ENCODE measurements around the gene NR6A1. TPM values are rescaled to one million over a fixed set of nuclear protein-coding genes. Genes with fewer than 3 reads are reported as not detected.

The NR6A1 gene
- polyA plus RNA-seq, 1 donor from 2014 or later = 4.3 TPM

DNA sequence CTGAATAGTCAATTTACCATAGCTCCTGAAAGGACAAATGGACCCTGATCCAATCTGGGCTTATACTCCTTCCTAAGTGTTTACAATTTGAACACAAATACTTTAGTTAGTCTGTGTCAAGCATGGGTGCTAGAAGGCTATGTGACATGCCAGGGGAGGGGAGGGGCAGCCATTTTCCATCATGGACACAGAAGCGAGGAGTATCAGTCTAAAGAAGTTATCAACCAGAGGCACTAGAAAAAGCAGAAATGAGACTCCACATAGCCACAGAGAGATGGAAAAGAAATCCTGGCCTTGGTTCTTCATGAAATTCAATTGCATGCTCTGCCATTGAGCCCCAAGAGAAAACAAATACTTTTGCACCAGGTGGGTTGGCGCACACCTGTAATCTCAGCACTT is 61.8 kb downstream of the NR6A1 start:
- Histone ChIP-seq H3K4me2 (ENCODE audit: low read length) (no peak overlapping the region), H4K20me1 (ENCODE audit: insufficient read depth) (no peaks in the 10 kb centered on the region), H3K9me3 (ENCODE audit: low read length) (no peaks in the 10 kb centered on the region), H2AFZ (ENCODE audit: low read depth, low read length) (no peak overlapping the region), H3K27ac (ENCODE audit: low read length) (no peak overlapping the region), H3K79me2 (replicated peaks; ENCODE audit: insufficient read depth, low read length) (no peaks in the 10 kb centered on the region), H3K9me2 (ENCODE audit: insufficient read depth, low read length) (no peaks in the 10 kb centered on the region), H3F3A (ENCODE audit: insufficient read depth, low read length, poor library complexity, severe bottlenecking) (no peaks in the 10 kb centered on the region), H3K4me3 (ENCODE audit: low read length) (no peak overlapping the region), H3K36me3 (ENCODE audit: insufficient read depth, low read length) (no peaks in the 10 kb centered on the region), H3K27me3 (ENCODE audit: insufficient read depth, low read depth, low read length) (no peaks in the 10 kb centered on the region), H3K9ac (ENCODE audit: low read length) (no peak overlapping the region)
- no peak for TF ChIP-seq SMC3 (conservative IDR thresholded peaks at IDR 0.05; ENCODE audit: poor library complexity)
- TF ChIP-seq EP300 (conservative IDR thresholded peaks at IDR 0.05; ENCODE audit: poor library complexity, severe bottlenecking) = no peak
- TF ChIP-seq EZH2 (IDR thresholded peaks at IDR 0.05; ENCODE audit: borderline replicate concordance, insufficient read depth, low read length, poor library complexity, severe bottlenecking) = no peak
- TF ChIP-seq RAD21 (conservative IDR thresholded peaks at IDR 0.05) = no peak
- TF ChIP-seq TAF1 (IDR thresholded peaks at IDR 0.05; ENCODE audit: low read depth) = no peak
- TF ChIP-seq POLR2AphosphoS5 (IDR thresholded peaks at IDR 0.05) = no peak
- TF ChIP-seq MXI1 (conservative IDR thresholded peaks at IDR 0.05; ENCODE audit: poor library complexity, severe bottlenecking) = no peak
- TF ChIP-seq, protein P1, sequence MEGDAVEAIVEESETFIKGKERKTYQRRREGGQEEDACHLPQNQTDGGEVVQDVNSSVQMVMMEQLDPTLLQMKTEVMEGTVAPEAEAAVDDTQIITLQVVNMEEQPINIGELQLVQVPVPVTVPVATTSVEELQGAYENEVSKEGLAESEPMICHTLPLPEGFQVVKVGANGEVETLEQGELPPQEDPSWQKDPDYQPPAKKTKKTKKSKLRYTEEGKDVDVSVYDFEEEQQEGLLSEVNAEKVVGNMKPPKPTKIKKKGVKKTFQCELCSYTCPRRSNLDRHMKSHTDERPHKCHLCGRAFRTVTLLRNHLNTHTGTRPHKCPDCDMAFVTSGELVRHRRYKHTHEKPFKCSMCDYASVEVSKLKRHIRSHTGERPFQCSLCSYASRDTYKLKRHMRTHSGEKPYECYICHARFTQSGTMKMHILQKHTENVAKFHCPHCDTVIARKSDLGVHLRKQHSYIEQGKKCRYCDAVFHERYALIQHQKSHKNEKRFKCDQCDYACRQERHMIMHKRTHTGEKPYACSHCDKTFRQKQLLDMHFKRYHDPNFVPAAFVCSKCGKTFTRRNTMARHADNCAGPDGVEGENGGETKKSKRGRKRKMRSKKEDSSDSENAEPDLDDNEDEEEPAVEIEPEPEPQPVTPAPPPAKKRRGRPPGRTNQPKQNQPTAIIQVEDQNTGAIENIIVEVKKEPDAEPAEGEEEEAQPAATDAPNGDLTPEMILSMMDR (IDR thresholded peaks at IDR 0.05; ENCODE audit: poor library complexity, severe bottlenecking) = no peak
- TF ChIP-seq, protein P2, sequence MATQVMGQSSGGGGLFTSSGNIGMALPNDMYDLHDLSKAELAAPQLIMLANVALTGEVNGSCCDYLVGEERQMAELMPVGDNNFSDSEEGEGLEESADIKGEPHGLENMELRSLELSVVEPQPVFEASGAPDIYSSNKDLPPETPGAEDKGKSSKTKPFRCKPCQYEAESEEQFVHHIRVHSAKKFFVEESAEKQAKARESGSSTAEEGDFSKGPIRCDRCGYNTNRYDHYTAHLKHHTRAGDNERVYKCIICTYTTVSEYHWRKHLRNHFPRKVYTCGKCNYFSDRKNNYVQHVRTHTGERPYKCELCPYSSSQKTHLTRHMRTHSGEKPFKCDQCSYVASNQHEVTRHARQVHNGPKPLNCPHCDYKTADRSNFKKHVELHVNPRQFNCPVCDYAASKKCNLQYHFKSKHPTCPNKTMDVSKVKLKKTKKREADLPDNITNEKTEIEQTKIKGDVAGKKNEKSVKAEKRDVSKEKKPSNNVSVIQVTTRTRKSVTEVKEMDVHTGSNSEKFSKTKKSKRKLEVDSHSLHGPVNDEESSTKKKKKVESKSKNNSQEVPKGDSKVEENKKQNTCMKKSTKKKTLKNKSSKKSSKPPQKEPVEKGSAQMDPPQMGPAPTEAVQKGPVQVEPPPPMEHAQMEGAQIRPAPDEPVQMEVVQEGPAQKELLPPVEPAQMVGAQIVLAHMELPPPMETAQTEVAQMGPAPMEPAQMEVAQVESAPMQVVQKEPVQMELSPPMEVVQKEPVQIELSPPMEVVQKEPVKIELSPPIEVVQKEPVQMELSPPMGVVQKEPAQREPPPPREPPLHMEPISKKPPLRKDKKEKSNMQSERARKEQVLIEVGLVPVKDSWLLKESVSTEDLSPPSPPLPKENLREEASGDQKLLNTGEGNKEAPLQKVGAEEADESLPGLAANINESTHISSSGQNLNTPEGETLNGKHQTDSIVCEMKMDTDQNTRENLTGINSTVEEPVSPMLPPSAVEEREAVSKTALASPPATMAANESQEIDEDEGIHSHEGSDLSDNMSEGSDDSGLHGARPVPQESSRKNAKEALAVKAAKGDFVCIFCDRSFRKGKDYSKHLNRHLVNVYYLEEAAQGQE (IDR thresholded peaks at IDR 0.05; ENCODE audit: borderline replicate concordance) = no peak

DNA sequence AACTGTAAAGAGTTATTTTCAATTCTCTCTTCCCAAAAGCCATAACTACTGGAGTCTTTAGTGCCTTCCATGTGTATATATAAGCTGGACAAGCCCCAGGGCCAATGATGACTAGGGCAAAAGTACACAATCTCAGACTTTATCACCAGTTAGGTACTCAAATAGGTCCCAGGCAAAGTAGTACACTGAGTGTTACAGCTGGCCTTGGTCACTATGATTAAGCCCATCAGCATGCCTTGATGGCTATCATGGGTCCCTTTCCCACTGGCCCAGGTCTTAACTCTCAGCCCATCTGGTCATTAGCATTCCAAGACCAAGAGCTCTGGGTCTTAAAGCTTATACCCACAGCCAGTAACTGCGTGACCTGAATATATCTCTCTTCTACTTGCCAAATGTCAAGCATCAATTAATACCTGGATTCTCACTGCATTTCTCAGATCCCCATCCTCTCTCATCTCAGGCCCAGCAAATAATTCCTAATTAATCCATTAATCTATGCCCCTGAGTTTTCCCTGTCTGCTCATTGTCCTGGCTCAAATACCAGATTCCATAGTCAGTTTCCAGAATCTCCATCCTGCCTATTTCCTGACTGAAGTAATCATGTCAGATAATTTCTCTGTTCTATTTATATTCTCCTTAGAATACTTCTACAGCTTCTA is 62.3 kb downstream of the NR6A1 start:
- no peaks in the 10 kb centered on the region for H3K27me3 ChIP-seq (ENCODE audit: insufficient read depth, low read depth, low read length)
- no peaks in the 10 kb centered on the region for H3K79me2 ChIP-seq (replicated peaks; ENCODE audit: insufficient read depth, low read length)
- H4K20me1 ChIP-seq (ENCODE audit: insufficient read depth) = no peaks in the 10 kb centered on the region
- no peak overlapping the region for H3K4me3 ChIP-seq (ENCODE audit: low read length)
- H2AFZ ChIP-seq (ENCODE audit: low read depth, low read length) = no peak overlapping the region
- no peaks in the 10 kb centered on the region for H3K9me3 ChIP-seq (ENCODE audit: low read length)
- H3K36me3 ChIP-seq (ENCODE audit: insufficient read depth, low read length) = peaks cover 3% of the 10 kb centered on the region
- H3K9ac ChIP-seq (ENCODE audit: low read length) = no peak overlapping the region
- H3F3A ChIP-seq (ENCODE audit: insufficient read depth, low read length, poor library complexity, severe bottlenecking) = no peaks in the 10 kb centered on the region
- no peak for TF ChIP-seq POLR2AphosphoS5 (IDR thresholded peaks at IDR 0.05)
- TF ChIP-seq SMC3 (conservative IDR thresholded peaks at IDR 0.05; ENCODE audit: poor library complexity) = no peak
- no peak for TF ChIP-seq EZH2 (IDR thresholded peaks at IDR 0.05; ENCODE audit: borderline replicate concordance, insufficient read depth, low read length, poor library complexity, severe bottlenecking)
- TF ChIP-seq EP300 (conservative IDR thresholded peaks at IDR 0.05; ENCODE audit: poor library complexity, severe bottlenecking) = no peak
- TF ChIP-seq RAD21 (conservative IDR thresholded peaks at IDR 0.05) = no peak
- no peak overlapping the region for H3K27ac ChIP-seq (ENCODE audit: low read length)
- H3K4me2 ChIP-seq (ENCODE audit: low read length) = no peak overlapping the region
- no peaks in the 10 kb centered on the region for H3K9me2 ChIP-seq (ENCODE audit: insufficient read depth, low read length)
